GM23338 (cell line): ENCODE results near the gene DUOX1. TPM values are rescaled to one million over a fixed set of nuclear protein-coding genes. Genes with fewer than 3 reads are reported as not detected.

Experiments
- ATAC-seq: fragments of 200-7000 bp; cut with Tn5 transposase; 3 replicates; pipeline ENCODE4 v1.9.1; 2020
- DNase-seq: peaks from one replicate; pipeline ENCODE4 v3.0.0-alpha.2; 2015; ENCODE audit warnings: low spot score
- H2AFZ ChIP-seq: fragments of 200-600 bp; sonication (generic); 2 replicates; pipeline ENCODE4 v1.8.0; 2016; ENCODE audit warnings: antibody characterized with exemption, mild to moderate bottlenecking, moderate library complexity
- H3F3A ChIP-seq: fragments of 200-600 bp; sonication (generic); replicated peaks from 2 replicates; pipeline ENCODE4 v1.8.0; 2017; ENCODE audit warnings: antibody characterized with exemption, mixed run types, low read depth
- H3K27ac ChIP-seq: fragments of 200-600 bp; sonication (generic); 2 replicates; pipeline ENCODE4 v1.6.1; 2016; ENCODE audit warnings: low read depth
- H3K27me3 ChIP-seq: fragments of 200-600 bp; sonication (generic); 2 replicates; pipeline ENCODE4 v1.8.0; 2016; ENCODE audit warnings: mild to moderate bottlenecking, mixed run types, moderate library complexity; ENCODE audit not compliant: insufficient read depth
- H3K36me3 ChIP-seq: fragments of 200-600 bp; sonication (generic); 2 replicates; pipeline ENCODE4 v1.8.0; 2016; ENCODE audit warnings: mild to moderate bottlenecking; ENCODE audit not compliant: insufficient read depth
- H3K4me1 ChIP-seq: fragments of 200-600 bp; sonication (generic); 2 replicates; pipeline ENCODE4 v1.8.0; 2016; ENCODE audit warnings: mild to moderate bottlenecking, moderate library complexity; ENCODE audit not compliant: insufficient read depth
- H3K4me2 ChIP-seq: fragments of 200-600 bp; sonication (generic); 2 replicates; pipeline ENCODE4 v1.7.1; 2017; ENCODE audit warnings: mixed run types
- H3K4me3 ChIP-seq: fragments of 200-600 bp; sonication (generic); 2 replicates; pipeline ENCODE4 v1.6.1; 2016; ENCODE audit warnings: mixed run types
- H3K79me2 ChIP-seq: fragments of 200-600 bp; sonication (generic); replicated peaks from 2 replicates; pipeline ENCODE4 v1.8.0; 2017; ENCODE audit warnings: mild to moderate bottlenecking; ENCODE audit not compliant: insufficient read depth
- H3K9me2 ChIP-seq: fragments of 200-600 bp; sonication (generic); 2 replicates; pipeline ENCODE4 v1.8.0; 2017; ENCODE audit not compliant: insufficient read depth
- H4K20me1 ChIP-seq: fragments of 200-600 bp; sonication (generic); replicated peaks from 2 replicates; pipeline ENCODE4 v1.8.0; 2017; ENCODE audit warnings: mild to moderate bottlenecking; ENCODE audit not compliant: insufficient read depth
- H3K27ac Mint-ChIP-seq: 2 replicates; pipeline ENCODE4 v1.8.0; 2020; ENCODE audit warnings: inconsistent platforms, mild to moderate bottlenecking, moderate library complexity, mixed read lengths
- H3K27me3 Mint-ChIP-seq: 3 replicates; pipeline ENCODE4 v1.8.0; 2022; ENCODE audit warnings: low read depth, mild to moderate bottlenecking, moderate library complexity, mixed read lengths, inconsistent platforms; ENCODE audit not compliant: insufficient read depth, poor library complexity
- H3K36me3 Mint-ChIP-seq: 3 replicates; pipeline ENCODE4 v1.8.0; 2021; ENCODE audit warnings: low read depth, mild to moderate bottlenecking, inconsistent platforms, moderate library complexity, mixed read lengths
- H3K4me1 Mint-ChIP-seq: 3 replicates; pipeline ENCODE4 v1.8.0; 2020; ENCODE audit warnings: mild to moderate bottlenecking, inconsistent platforms, mixed read lengths
- H3K4me3 Mint-ChIP-seq: 3 replicates; pipeline ENCODE4 v1.8.0; 2021; ENCODE audit warnings: moderate library complexity, mild to moderate bottlenecking, inconsistent platforms, mixed read lengths
- H3K9me3 Mint-ChIP-seq: 3 replicates; pipeline ENCODE4 v1.8.0; 2020; ENCODE audit warnings: moderate library complexity, mild to moderate bottlenecking, inconsistent platforms, mixed read lengths
- CREB1 ChIP-seq: fragments of 250-450 bp; sonication (Bioruptor Pico); IDR thresholded peaks from 2 replicates; pipeline ENCODE4 v1.5.0; 2020; ENCODE audit warnings: low read depth, mild to moderate bottlenecking, moderate library complexity
- EZH2 ChIP-seq: fragments of 200-600 bp; sonication (generic); IDR thresholded peaks from one replicate; pipeline ENCODE4 v1.8.0; 2017; ENCODE audit warnings: antibody characterized with exemption, mild to moderate bottlenecking, low read depth; ENCODE audit not compliant: unreplicated experiment
- EZH2phosphoT487 ChIP-seq: fragments of 200-600 bp; sonication (generic); IDR thresholded peaks from one replicate; pipeline ENCODE4 v1.8.1; 2018; ENCODE audit warnings: antibody characterized with exemption; ENCODE audit not compliant: unreplicated experiment
- POLR2AphosphoS5 ChIP-seq: IDR thresholded peaks from 2 replicates; pipeline ENCODE4 v1.6.1; 2016; ENCODE audit warnings: antibody characterized with exemption, low read depth
- STAT1 ChIP-seq: IDR thresholded peaks from one replicate; pipeline ENCODE4 v1.6.1; 2016; ENCODE audit warnings: antibody characterized with exemption; ENCODE audit not compliant: unreplicated experiment
- ZNF462 ChIP-seq: fragments of 250-450 bp; sonication (Bioruptor Pico); IDR thresholded peaks from 2 replicates; pipeline ENCODE4 v1.5.0; 2020; ENCODE audit warnings: mild to moderate bottlenecking, moderate library complexity
- polyA plus RNA-seq: library from polyadenylated mRNA; unstranded; fragments of >200 nt; fragmentation: Nextera tagmentation; extraction: Ambion mirVana; gene quantifications from 2 replicates; pipeline ENCODE4 v1.2.1, GENCODE V29; 2016
- total RNA-seq: library from RNA; depleted of rRNA; stranded (reverse); fragments of >200 nt; shearing (Covaris generic); gene quantifications from 2 replicates; pipeline ENCODE4 v1.2.3, GENCODE V29; 2014
- TF ChIP-seq, protein P1 (sequence below): IDR thresholded peaks from 2 replicates; pipeline ENCODE4 v1.6.1; 2016; ENCODE audit warnings: antibody characterized with exemption

The DUOX1 gene
- total and polyA plus RNA-seq, 2 experiments from 2014 or later: 0.69 to 0.73 TPM

DNA sequence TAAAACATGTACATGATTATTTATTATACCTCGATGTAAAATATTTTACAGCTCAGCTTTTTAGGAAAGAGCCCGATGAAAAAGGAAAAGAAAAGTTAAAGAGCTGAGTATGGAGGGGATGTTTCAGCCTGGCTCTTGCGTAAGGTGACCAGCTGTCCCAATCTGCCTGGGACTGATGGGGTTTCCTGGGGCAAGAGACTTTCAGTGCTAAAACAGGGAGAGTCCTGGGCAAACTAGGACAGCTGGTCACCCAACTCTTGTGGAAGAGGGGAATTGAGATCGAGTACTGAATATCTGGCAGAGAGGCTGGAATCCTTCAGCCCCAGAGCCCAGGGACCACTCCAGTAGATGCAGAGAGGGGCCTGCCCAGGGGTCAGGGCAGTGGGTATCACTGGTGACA, 36.8 kb upstream of the DUOX1 start:
- Histone ChIP-seq H2AFZ (no peak overlapping the region), H3K36me3 (no peaks in the 10 kb centered on the region), H3K27ac (no peak overlapping the region), H3K4me2 (no peak overlapping the region), H4K20me1 (no peaks in the 10 kb centered on the region), H3K27me3 (no peaks in the 10 kb centered on the region), H3K9me2 (no peaks in the 10 kb centered on the region), H3K4me3 (no peak overlapping the region), H3F3A (no peaks in the 10 kb centered on the region), H3K4me1 (no peaks in the 10 kb centered on the region), H3K79me2 (no peaks in the 10 kb centered on the region)
- no peak for TF ChIP-seq POLR2AphosphoS5
- TF ChIP-seq, protein P1, sequence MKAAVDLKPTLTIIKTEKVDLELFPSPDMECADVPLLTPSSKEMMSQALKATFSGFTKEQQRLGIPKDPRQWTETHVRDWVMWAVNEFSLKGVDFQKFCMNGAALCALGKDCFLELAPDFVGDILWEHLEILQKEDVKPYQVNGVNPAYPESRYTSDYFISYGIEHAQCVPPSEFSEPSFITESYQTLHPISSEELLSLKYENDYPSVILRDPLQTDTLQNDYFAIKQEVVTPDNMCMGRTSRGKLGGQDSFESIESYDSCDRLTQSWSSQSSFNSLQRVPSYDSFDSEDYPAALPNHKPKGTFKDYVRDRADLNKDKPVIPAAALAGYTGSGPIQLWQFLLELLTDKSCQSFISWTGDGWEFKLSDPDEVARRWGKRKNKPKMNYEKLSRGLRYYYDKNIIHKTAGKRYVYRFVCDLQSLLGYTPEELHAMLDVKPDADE: no peak
- TF ChIP-seq EZH2: no peak
- TF ChIP-seq CREB1: no peak
- no peak for TF ChIP-seq STAT1
- no peak for TF ChIP-seq ZNF462 (CRISPR knock-in tag)
- no peak for TF ChIP-seq EZH2phosphoT487
- no peaks in the 10 kb centered on the region for H3K4me1 Mint-ChIP-seq
- ATAC-seq (no peak), DNase-seq (no peak)
- H3K36me3 Mint-ChIP-seq: no peaks in the 10 kb centered on the region
- no peak overlapping the region for H3K27ac Mint-ChIP-seq
- H3K4me3 Mint-ChIP-seq: no peak overlapping the region
- peaks cover 2% of the 10 kb centered on the region for H3K27me3 Mint-ChIP-seq
- no peaks in the 10 kb centered on the region for H3K9me3 Mint-ChIP-seq
